Fibroblast of lung (primary cell): ENCODE data around the gene STK11. TPM values are rescaled to one million over a fixed set of nuclear protein-coding genes. Genes with fewer than 3 reads are reported as not detected.

Experiments used
- DNase-seq, 2 donors: peaks; one replicate each; pipeline versions ENCODE4 v3.0.0 to v3.0.0-alpha.2; 2010; ENCODE audit warnings: low read depth in 2 of 2
- H2AFZ ChIP-seq: 2 replicates; pipeline ENCODE4 v1.5.1; 2012; ENCODE audit warnings: low read length, control low read depth, inconsistent platforms
- H3K27ac ChIP-seq: 2 replicates; pipeline ENCODE4 v1.5.1; 2011; ENCODE audit warnings: low read length, control low read depth; ENCODE audit not compliant: insufficient read depth
- H3K27me3 ChIP-seq: 2 replicates; pipeline ENCODE4 v1.5.1; 2011; ENCODE audit warnings: mild to moderate bottlenecking, low read length; ENCODE audit not compliant: control insufficient read depth, insufficient read depth
- H3K36me3 ChIP-seq: 2 replicates; pipeline ENCODE4 v1.5.1; 2011; ENCODE audit warnings: low read length; ENCODE audit not compliant: control insufficient read depth, insufficient read depth
- H3K4me1 ChIP-seq: 2 replicates; pipeline ENCODE4 v1.5.1; 2011; ENCODE audit warnings: low read length; ENCODE audit not compliant: control insufficient read depth, insufficient read depth; ENCODE audit errors: extremely low read depth
- H3K4me2 ChIP-seq: 2 replicates; pipeline ENCODE4 v1.5.1; 2011; ENCODE audit warnings: low read length, control low read depth; ENCODE audit not compliant: insufficient read depth; ENCODE audit errors: extremely low read depth
- H3K4me3 ChIP-seq, 4 experiments: fragments of 200-600 bp in 1 of 4; sonication (generic) in 1 of 4; replicated peaks in 1 of 4; 2 replicates each; pipeline ENCODE4 v1.5.1; 2011 to 2016; ENCODE audit warnings: low read length in 4 of 4, low read depth in 3 of 4, mild to moderate bottlenecking in 3 of 4, control low read depth in 2 of 4, inconsistent platforms in 1 of 4, mixed read lengths in 1 of 4; ENCODE audit not compliant: insufficient read depth in 1 of 4; ENCODE audit errors: control extremely low read depth in 1 of 4
- H3K79me2 ChIP-seq: 2 replicates; pipeline ENCODE4 v1.5.1; 2012; ENCODE audit warnings: mild to moderate bottlenecking, low read length, inconsistent platforms; ENCODE audit not compliant: control insufficient read depth, insufficient read depth
- H3K9ac ChIP-seq: 2 replicates; pipeline ENCODE4 v1.5.1; 2011; ENCODE audit warnings: mild to moderate bottlenecking, low read length, control low read depth; ENCODE audit not compliant: insufficient read depth
- H3K9me3 ChIP-seq: 2 replicates; pipeline ENCODE4 v1.5.1; 2012; ENCODE audit warnings: low read depth, low read length; ENCODE audit not compliant: control insufficient read depth, insufficient read depth
- H4K20me1 ChIP-seq: 2 replicates; pipeline ENCODE4 v1.5.1; 2011; ENCODE audit warnings: low read length; ENCODE audit not compliant: control insufficient read depth, insufficient read depth; ENCODE audit errors: extremely low read depth
- CTCF ChIP-seq, 2 donors: IDR thresholded peaks in 1 of 2; conservative IDR thresholded peaks in 1 of 2; 1 replicate in 1 of 2; 2 replicates in 1 of 2; pipeline ENCODE4 v1.5.1; 2011 to 2012; ENCODE audit warnings: low read length in 2 of 2, control low read depth in 1 of 2, inconsistent platforms in 1 of 2, low read depth in 1 of 2, mild to moderate bottlenecking in 1 of 2
- EZH2 ChIP-seq: IDR thresholded peaks from 2 replicates; pipeline ENCODE4 v1.5.1; 2012; ENCODE audit warnings: low read length, control low read depth, mild to moderate bottlenecking; ENCODE audit errors: missing control alignments
- polyA plus RNA-seq, 2 donors: library from polyadenylated mRNA; depleted of rRNA in 1 of 2; stranded (reverse) in 1 of 2; unstranded in 1 of 2; fragments of >200 nt; gene quantifications; 2 replicates each; pipeline ENCODE4 v1.2.1, GENCODE V29; 2011 to 2012; ENCODE audit warnings: missing spikeins in 1 of 2
- total RNA-seq: library from RNA; depleted of rRNA; stranded (reverse); fragments of >200 nt; gene quantifications from 2 replicates; pipeline ENCODE4 v1.2.1, GENCODE V29; 2014

STK11 gene
- total and polyA plus RNA-seq, 2 donors (not counting 1 experiment from before 2014, with no cell fraction given), result 23.7 to 96.6 TPM

DNA sequence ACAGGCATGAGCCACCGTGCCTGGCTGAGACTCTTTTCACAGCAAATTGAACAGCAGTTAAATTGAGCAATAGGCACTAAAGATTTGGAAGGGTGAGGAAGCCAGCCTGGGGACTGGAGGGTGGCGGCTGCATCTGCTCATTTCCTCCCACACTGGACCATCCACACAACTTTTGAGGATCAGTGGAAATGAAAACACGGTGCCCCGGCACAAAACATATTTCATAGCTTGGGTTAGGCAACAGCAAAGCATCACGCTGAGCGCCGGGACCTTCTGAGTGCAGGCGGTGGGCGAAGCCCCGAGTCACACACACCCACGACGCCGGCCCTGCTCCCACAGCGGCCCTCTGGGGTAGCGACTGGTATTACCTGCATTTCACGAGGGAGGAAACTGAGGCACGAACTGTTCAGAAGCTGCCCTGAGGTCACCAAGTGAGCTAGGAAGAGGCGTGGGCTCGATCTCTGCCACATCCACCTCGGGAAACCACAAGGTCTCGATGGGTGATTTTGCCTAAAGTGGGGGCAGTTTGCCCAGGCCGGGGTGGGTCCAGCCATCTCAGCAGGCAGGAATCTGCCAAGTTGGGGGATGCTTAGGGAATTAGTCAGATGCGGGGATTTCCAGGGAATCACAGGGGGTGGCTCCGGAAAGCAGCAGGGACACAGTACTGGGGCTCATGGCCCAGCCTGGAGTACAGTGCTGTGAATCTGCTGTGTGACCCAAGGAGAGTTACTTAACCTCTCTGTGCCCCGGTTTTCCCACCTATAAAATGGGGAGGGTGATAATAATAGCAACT, 28.1 kb upstream of the STK11 start:
- DNase-seq, result peak; percentile 94 to 97
- no peaks in the 10 kb centered on the region for H3K9me3 ChIP-seq
- TF ChIP-seq CTCF (conservative IDR thresholded peaks at IDR 0.05 in 1 of 2, IDR thresholded peaks at IDR 0.05 in 1 of 2; ENCODE audit: low read depth in 1 of 2, low read length in 2 of 2) (peak; percentile 19 to 21), EZH2 (no peak)
- H3K27me3 ChIP-seq, result no peaks in the 10 kb centered on the region
- H3K4me3 ChIP-seq, result peak overlapping the region in 1 of 4 experiments; percentile 21
- peak overlapping the region; percentile 95 for H3K27ac ChIP-seq
- H3K79me2 ChIP-seq, result peaks cover 12% of the 10 kb centered on the region
- H4K20me1 ChIP-seq, result no peaks in the 10 kb centered on the region
- H3K4me2 ChIP-seq, result peak overlapping the region; percentile 28
- peak overlapping the region; percentile 32 for H3K9ac ChIP-seq
- peaks cover 18% of the 10 kb centered on the region for H3K4me1 ChIP-seq
- H2AFZ ChIP-seq, result no peak overlapping the region
- no peaks in the 10 kb centered on the region for H3K36me3 ChIP-seq

DNA sequence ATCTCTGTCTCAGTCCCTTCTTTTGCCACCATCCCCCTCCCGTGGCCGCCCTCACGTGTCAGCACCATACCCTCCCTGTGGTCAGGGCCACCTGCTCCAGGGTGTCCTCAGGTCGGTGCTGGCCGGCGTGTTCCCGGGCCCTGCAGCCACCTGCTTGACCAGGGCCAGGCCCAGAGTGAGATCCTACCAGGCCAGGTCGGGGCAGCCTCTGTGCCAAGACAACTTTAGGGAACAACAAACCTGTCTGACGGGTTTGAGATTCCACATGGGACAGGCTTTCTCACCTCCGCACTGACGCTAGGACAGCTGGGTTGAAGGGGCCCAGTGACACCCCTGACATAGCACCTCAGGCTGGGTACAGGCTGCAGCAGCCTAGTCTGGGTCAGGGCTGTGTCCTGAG, 24.0 kb upstream of the STK11 start:
- DNase-seq, result no peak

DNA sequence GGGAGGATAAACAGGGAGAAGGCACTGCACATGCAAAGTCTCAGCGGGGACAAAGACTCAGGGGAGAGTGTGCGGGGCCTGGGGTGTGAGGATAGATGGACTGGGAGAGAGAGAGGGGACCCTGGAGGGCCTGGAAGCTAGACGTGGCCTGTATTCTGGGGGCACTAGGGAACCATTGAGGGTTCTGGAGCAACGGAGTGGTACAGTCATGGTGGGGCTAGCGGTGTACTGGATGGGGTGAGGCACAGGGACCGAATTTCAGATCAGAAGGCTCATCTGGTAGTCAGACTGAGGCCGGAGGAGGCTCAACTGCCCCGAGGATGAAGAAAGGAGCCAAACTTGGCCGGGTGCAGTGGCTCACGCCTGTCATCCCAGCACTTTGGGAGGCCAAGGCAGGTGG, 23.5 kb upstream of the STK11 start:
- TF ChIP-seq EZH2, result no peak
- no peak for TF ChIP-seq CTCF (conservative IDR thresholded peaks at IDR 0.05 in 1 of 2, IDR thresholded peaks at IDR 0.05 in 1 of 2; ENCODE audit: low read depth in 1 of 2, low read length in 2 of 2)
- no peaks in the 10 kb centered on the region for H3K27me3 ChIP-seq
- no peak overlapping the region for H3K9ac ChIP-seq
- H3K27ac ChIP-seq, result no peak overlapping the region
- no peak overlapping the region for H3K4me2 ChIP-seq
- H3K9me3 ChIP-seq, result no peaks in the 10 kb centered on the region
- no peak overlapping the region for H2AFZ ChIP-seq
- H3K4me3 ChIP-seq, result no peak overlapping the region
- H4K20me1 ChIP-seq, result no peaks in the 10 kb centered on the region
- no peaks in the 10 kb centered on the region for H3K79me2 ChIP-seq
- peaks cover 16% of the 10 kb centered on the region for H3K4me1 ChIP-seq
- H3K36me3 ChIP-seq, result no peaks in the 10 kb centered on the region
- no peak for DNase-seq

More for the DNA sequence above, 24.0 kb upstream of the STK11 start:
- H3K4me2 ChIP-seq, result no peak overlapping the region
- H4K20me1 ChIP-seq, result no peaks in the 10 kb centered on the region
- H3K79me2 ChIP-seq, result no peaks in the 10 kb centered on the region
- H3K9ac ChIP-seq, result no peak overlapping the region
- TF ChIP-seq EZH2 (no peak), CTCF (conservative IDR thresholded peaks at IDR 0.05 in 1 of 2, IDR thresholded peaks at IDR 0.05 in 1 of 2; ENCODE audit: low read depth in 1 of 2, low read length in 2 of 2) (no peak)
- H3K4me3 ChIP-seq, result no peak overlapping the region
- H3K27me3 ChIP-seq, result no peaks in the 10 kb centered on the region
- no peaks in the 10 kb centered on the region for H3K36me3 ChIP-seq
- no peak overlapping the region for H3K27ac ChIP-seq
- H3K4me1 ChIP-seq, result peaks cover 18% of the 10 kb centered on the region
- H3K9me3 ChIP-seq, result no peaks in the 10 kb centered on the region
- no peak overlapping the region for H2AFZ ChIP-seq
